C1 segment of cervical spinal cord (tissue), 14 donors: ENCODE results near the gene IGF1R.

Source experiments
- DNase-seq, 14 donors: peaks; one replicate each; lab custom pipeline; 2025; lab: John Stamatoyannopoulos, UW

Gene IGF1R

GRCh38 chr15:98826658-98827057 is 178.3 kb downstream of the IGF1R start:
- DNase-seq = no peak

DNA sequence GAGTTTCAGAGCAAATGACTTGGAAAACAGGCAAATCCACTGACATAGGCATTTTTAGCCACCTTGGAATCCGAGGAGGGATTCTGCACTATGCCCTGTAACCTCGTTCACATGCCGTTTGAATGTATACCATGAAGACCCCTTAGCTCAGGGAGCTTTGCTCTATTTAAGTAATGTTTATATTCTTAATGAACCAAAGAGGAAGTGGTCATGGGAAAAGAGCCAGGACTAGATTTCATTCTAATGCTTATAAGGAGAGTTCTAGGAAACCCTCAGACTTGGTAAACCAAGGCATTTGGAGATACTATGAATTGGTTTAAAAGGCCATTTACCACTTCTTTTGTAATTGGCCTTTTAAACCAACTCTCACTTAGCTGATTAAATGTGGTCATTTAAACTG is 178.9 kb downstream of the IGF1R start:
- no peak for DNase-seq

DNA sequence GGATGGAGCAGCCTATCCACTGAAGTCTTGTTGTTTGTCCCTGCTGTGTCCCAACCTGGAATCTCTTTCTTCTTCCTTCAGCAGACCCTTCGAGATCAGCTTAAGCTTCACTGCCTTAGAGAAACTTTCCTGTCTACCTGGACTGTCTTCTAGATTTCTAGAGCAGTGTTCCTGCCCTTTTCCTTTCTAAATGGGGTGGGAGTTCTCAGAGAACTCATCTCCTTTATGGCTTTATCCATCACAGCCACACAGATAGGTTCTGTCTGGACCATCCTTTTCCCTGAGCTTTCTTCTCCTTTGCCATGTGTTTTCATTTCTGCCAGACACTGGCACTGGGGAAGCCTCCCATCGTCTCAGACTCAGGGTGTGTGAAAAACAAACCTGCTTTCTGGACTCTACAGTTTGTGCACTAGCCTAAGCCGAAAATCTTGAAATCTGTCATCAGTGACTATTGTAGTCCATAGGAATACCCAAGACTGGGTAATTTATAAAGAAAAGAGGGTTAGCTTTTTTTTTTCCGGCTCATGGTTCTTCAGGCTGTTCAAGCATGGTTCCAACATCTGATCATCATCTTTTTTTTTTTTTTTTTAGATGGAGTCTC is 181.8 kb downstream of the IGF1R start:
- DNase-seq = no peak

- no peak for DNase-seq
Measured at GRCh38 chr15:98834976-98835375, 186.6 kb downstream of the IGF1R start.

DNA sequence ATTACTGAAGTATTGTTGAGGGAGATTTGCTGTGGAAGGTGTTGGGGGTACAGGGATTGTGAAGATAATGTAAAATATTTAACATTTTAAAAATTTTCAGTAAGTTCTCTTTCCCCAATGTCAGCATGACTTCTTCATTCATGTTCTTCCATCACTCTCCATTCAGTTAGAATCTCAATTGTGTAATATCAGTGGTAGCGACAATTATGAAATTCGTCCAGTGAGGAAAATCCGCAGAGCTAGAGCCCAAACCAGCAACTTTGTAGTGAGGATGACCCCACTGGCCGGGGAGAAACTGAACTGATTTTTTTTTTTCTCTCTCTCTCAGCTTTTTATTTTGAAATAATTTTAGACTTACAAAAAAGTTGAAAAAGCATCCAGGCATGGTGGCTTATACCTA is 187.5 kb downstream of the IGF1R start:
- DNase-seq = no peak

- no peak for DNase-seq
Measured at GRCh38 chr15:98838387-98839259, 190.3 kb downstream of the IGF1R start.

- DNase-seq = peak in 1 of 14 donors; percentile 29
Measured at GRCh38 chr15:98840053-98840452, 191.7 kb downstream of the IGF1R start.

DNA sequence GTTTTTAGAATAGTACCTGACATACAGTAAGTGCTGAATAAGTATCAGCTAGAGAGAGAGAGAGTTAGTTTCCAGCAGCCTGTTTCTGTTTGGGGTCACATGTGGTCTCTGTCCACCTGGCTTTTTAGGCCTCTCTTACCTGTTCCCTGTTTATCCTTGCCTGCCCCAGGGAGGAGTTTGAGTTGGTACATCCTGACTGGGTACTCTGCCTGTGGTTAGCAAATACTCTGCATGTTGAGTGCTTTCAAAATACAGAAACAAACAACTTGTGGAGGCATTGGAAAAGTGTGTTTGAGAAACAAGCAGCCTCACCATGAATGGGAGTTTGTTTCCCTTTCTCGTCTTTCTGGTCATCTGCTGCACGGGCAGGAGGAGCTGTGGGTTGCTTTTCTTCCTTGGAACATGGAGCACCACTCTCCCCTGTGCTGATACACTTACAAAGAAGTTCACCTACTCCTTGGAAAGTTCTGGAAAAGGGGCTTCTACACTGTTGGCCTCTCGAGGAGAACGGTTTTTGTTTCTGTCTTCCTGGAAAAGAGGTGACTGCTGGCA is 193.2 kb downstream of the IGF1R start:
- no peak for DNase-seq

DNA sequence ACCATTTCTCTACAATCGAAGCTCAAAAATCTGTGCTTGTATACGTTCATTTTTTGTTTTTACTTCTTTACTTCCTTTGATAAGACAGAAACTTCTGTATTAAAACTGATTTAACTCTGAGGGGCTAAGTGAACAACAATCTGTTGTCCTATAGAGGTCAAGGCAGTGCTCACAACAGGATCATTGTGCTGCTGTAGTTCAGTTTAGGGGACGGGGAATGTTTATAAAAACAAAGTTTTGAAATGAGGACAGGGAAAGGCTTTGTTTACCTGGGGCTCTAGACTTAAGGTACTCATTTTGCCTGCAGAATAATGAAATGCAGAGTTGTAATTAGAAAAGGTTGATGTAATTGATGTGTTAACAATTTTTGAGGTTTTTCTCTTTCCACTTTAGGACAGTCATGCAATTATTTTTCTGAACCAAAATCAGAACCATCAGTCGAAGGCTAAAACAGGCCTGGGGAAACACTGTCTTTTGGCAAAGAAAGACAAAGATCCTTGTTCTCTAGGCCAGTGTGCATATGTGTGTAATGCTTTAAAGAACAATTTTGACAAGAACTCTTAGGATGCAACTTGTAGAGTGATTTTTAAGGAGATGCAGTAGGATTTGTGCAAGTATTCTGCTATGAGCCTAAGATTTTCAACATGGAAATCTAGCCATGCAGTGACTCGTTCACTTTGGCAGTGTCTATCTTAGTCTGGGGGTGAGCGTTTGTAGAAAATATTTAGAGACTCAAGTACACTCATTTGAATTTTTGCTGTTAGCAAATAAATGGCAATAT is 194.0 kb downstream of the IGF1R start:
- DNase-seq = no peak

DNA sequence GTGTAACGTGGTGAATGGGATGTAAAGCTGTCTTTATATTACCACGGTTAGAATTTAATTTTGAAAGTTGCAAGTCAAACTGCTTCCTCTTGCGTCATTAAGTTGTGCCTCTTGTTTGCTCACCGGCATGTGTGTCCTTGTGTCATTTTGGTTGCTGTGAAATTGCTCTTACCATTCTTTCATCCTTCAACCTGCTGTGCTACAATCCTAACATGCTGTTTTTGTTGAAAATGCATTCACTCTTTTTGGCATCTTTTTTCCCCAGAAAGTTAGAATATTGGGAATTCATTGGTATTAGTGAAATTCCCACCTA is 194.6 kb downstream of the IGF1R start:
- DNase-seq = no peak

GRCh38 chr15:98843844-98844243 is 195.5 kb downstream of the IGF1R start:
- DNase-seq = no peak

GRCh38 chr15:98844261-98844660 is 195.9 kb downstream of the IGF1R start:
- no peak for DNase-seq

GRCh38 chr15:98845138-98845884 is 197.0 kb downstream of the IGF1R start:
- DNase-seq = no peak

GRCh38 chr15:98850961-98851572 is 202.7 kb downstream of the IGF1R start:
- DNase-seq = peak in 13 of 14 donors; percentile 31 to 85 (median 73)

DNA sequence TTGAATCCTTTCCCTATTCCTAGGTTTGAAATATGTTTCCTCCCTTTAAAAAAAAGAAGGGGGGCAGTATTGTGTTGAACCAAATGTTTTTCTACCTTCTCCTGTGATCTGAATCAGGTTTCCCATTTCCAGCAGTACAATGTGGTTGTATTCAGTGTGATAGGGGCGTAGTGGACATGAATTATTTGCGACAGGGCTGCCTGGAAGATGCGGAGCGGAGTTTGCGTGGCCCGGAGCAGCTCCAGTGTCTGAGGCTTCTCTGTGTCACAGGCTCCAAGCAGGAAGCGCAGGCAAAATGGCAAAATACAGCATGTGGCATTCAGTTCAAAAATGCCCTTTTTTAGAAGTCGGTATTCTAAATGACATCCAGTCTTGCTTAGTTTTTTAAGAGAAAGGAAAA is 204.8 kb downstream of the IGF1R start:
- peak in 13 of 14 donors; percentile 37 to 93 (median 82) for DNase-seq

DNA sequence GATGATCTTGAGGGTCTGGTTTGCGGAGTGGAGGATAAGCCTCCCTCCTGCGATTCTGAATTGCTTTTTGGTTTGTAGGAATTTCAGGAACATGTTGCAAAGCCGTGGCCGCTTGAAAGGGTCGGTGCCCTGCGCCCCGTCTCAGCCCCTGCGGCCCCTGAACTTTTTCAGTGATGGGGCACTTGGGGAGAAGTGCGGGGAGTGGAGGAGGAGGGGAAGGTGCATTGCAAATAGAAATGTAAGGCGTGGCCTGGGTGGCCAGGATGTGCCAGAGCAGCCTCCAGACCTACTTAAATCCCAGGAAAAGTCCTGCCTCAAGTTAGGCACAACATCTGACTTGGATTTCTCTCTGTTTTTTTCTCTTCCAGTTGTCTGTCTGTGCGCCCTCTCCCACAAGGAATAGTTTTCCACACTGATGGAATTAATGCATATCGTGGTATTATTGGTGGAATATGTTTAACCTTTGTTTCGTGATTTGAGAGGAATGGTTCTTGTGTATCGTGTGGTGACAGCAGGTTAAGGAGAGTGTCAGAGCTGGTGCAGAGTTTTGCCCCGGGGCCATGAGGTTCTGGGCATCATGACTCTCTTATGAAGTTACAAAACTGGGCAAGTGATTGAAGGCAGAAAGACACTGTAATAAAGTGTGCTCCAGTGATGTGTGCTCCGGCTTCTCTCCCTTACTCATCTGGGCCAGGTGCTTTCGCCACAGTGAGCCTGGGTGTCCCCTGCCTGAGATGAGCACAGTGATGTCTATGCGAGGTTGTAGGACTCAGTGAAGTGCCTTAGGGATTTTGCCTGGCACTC is 205.5 kb downstream of the IGF1R start:
- DNase-seq = peak in 1 of 14 donors; percentile 16

DNA sequence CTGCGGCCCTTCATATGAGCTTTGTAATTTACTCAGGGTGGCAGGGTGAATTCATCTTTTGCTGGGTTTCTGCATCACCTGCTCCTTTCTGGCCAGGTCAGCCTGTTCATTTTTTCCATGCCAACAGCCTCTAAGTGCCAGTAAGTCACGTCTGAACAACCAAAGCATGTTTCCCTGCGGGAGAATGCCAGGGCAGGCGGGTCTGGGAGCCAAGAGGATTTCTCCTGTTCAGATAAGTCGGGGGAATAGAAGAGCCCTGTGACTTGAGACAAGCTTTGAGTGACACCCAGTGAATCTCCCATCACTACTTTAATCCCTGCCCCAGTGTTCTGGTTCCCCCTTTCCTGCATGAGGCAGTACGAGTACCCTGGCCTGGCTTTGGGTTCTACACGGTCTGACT is 206.2 kb downstream of the IGF1R start:
- peak in 1 of 14 donors; percentile 27 for DNase-seq

- DNase-seq = no peak
Measured at GRCh38 chr15:98855067-98855814, 206.9 kb downstream of the IGF1R start.

- DNase-seq = peak in 1 of 14 donors; percentile 23
Measured at GRCh38 chr15:98855815-98856531, 207.6 kb downstream of the IGF1R start.
